ENCODE data around the gene TMEM141.
"Not testable (repeated sequence)": the region's sequence is repeated elsewhere in the genome, so short reads cannot be mapped to it uniquely, and the experiment has no call there.

Gene TMEM141

DNA sequence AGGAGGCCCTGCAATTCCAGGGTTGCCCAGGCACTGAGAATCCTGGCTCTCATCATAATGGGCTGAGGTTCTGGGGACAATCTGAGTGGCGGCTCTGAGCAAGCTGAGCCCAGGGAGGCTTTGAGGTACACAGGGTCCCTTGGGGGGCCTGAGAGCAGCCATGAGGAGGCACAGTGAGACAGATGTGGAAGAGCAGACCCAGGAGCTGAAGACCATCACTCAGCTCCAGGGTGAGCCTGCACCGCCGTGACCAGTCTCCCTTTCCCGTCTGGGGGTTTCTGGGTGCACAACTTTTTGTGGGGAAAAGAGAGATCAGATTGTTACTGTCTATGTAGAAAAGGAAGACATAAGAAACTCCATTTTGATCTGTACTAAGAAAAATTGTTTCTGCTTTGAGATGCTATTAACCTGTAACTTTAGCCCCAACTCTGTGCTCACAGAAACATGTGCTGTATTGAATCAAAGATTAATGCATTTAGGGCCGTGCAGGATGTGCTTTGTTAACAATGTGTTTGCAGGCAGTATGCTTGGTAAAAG, 5.2 kb downstream of the TMEM141 start, which contains the start of gene CCDC183:
TSS of gene CCDC183 (plus strand) at position 101 of the 537 bp plus-strand sequence. CDS start at position 161, 60 bp downstream.
- no peak for DNase-seq

DNA sequence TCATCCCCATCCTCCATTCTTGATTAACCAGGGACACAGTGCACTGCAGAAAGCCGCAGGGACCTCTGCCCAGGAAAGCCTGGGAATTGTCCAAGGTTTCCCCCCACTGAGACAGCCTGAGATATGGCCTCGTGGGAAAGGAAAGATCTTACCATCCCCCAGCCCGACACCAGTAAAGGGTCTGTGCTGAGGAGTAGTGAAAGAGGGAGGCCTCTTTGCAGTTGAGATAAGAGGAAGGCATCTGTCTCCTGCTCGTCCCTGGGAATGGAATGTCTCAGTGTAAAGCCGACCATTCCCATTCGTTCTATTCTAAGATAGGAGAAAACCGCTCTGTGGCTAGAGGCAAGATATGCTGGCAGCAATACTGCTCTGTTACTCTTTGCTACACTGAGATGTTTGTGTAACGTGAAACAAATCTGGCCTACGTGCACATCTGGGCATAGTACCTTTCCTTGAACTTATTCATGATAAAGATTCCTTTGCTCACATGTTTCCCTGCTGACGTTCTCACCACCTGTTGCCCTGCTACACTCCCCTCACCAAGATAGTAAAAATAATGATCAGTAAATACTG, 5.7 kb downstream of the TMEM141 start:
- DNase-seq, result peak; percentile 53

DNA sequence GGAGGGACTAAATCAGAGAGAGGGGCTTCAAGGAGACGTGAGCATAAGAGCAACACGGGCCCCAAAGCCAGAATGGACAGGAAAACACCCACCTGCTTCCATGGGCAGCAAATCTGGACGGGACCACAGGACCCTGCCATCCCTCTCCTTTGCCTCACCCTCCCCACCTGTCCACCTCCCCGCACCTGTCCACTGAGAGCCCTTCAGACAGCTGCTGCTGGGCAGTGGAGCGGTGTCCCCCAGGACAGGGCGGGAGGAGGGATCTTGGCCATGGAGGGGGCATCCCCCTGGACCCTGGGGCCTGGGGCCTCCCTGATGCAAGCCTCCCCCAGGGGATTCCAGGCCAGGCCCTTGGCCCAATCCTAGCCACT, 7.5 kb downstream of the TMEM141 start:
- no peak for DNase-seq

DNA sequence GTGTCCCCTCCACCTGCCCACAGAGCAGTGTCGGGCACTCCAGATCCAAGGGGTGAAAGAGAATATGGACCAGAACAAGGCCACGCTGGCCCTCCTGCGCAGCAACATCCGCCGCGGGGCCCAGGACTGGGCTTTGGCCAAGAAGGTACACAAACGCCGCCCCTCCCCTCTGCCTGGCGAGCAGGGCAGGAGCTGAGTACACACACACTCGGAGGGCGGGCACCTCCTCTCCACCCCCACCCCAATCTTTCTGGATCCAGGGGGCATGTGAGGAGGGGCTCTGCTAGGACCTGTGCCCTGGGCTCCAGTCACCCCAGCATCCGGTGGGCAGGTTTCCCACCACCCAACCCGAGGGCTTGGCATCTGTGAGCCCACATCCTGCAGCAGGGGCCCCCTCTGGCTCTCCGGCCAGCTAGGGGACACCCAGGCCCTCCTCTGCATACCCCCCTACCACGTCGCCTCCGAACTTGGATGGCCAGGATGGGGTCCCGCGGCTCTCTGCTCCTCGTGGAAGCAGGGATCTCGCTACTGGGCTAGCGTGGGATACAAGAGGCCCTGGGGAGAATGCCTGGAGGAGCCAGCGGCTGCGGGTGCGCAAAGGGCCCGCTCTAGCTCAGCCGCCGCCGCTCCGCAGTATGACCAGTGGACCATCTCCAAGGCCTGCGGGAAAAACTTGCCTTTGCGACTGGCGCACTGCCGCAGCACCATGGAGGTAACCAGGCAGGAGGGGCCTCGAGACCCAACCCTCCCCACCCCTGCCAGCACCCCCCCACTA, 8.1 kb downstream of the TMEM141 start:
- no peak for DNase-seq

DNA sequence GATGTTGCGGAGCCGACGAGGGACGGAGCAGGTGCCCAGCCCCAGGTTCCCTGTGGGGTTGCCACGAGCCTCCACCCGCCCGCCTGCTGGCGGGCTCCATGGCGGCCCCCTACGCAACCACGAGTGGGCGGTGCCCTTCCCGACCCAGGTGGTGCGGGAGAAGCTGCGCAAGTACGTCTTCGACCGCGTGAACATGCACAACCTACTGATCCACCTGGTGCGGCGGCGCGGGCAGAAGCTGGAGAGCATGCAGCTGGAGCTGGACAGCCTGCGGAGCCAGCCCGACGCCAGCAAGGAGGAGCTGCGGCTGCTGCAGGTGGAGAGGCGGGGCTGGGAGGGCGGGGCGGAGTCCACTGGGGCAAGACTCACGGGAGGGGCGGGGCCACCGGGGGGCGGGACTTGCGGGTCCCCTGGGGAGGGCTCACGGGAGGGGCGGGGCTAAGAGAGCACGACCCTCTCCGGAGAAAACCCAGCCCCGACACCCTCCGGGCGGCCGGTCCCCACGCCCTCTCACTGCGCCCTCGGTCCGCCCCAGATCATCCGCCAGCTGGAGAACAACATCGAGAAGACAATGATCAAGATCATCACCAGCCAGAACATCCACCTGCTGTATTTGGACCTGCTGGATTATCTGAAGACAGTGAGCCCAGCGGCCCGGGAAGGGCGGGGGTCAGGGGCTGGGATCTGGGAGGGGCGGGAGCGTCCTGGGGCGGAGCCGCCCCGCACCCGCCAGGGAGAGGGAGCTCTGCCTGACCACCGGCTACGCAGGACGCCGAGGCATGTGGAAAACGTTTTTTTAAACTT, 8.9 kb downstream of the TMEM141 start:
- peak; percentile 96 for DNase-seq

DNA sequence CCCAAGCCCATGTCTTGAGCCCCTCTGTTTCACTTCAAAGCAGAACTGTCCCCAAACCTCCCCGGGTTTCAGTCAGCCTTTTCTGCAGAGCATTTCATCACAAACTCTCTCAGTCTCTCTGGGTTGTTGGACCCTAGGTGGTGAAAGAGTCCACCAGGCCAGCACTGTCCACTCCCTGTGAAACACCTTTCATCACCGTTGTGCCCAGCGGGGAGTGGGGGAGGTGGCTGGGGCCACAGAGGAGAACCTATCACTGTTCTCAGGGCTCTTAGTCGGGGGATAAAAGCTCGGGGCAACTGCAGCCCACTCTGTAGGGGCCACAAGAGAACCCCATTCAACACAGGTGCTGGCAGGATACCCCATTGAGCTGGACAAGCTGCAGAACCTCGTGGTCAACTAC, 11.2 kb downstream of the TMEM141 start:
- no peak for DNase-seq

DNA sequence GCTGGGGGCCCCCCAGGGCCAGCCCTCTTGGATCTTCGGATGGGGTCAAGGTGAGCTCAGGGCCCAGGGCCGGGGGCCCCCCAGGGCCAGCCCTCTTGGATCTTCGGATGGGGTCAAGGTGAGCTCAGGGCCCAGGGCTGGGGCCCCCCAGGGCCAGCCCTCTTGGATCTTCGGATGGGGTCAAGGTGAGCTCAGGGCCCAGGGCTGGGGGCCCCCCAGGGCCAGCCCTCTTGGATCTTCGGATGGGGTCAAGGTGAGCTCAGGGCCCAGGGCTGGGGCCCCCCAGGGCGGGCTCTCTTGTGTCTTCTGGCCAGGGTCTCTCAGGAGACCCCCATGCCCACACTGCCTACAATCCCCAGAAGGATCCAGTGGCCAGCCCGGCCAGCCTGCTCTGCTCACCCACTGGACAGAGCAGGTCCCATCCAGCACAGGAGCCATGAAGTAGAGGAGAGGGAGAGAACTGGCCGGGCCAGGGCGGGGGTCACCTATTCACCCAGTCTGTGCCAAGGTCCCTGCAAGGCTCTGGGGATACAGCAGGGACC, 11.9 kb downstream of the TMEM141 start:
- DNase-seq, result not testable (repeated sequence)

DNA sequence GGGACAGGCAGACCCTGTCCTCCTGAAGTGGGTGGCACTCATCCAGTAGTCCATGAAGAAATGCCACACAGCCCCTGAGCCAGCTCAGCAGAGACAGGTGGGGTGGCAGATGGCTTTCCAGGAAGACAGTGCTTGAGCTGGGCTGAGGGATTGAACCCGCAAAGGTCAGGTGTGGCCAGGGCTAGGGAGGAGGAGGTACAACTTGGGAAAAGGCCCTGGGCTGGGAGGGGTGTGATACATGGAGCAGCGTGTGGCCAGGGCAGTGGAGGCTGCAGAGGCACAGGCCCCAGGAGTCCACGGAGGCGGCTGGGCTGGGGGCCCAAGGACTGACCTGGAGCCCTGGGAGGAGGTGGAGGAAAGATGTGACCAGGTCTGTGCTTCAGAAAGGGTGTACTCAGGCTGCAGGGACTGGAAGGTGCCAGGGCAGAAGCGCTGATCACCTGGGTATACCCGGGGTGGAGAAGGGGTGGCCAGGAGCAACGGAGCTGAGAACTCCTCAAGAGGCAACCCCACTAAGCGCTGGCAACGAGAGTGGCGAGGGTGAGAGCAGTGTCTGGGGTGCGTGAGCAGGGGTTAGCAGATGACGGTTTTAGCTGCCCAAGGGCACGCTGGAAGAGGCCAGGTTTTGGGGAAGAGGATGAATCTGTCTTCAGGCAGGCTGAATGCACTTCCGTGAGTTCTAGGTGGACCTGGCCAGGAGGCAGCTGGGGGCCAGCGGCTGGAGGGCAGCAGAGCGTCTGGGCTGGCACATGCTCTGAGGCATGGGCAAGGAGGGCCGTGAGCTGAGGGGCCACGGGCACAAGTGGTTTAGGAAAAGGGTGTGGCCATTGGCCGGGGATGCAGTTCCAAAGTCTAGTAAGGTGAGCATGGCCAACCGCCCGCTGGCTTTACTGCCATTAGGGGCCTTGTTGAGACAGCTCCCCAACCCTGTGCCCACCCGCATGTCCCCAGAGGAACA, 12.7 kb downstream of the TMEM141 start:
- DNase-seq, result peak; percentile 41

- no peak for DNase-seq
These were observed 13.5 kb downstream of the TMEM141 start for GRCh38 chr9:136804509-136805206.

- no peak for DNase-seq
These were observed 14.1 kb downstream of the TMEM141 start for GRCh38 chr9:136805207-136805740.

DNA sequence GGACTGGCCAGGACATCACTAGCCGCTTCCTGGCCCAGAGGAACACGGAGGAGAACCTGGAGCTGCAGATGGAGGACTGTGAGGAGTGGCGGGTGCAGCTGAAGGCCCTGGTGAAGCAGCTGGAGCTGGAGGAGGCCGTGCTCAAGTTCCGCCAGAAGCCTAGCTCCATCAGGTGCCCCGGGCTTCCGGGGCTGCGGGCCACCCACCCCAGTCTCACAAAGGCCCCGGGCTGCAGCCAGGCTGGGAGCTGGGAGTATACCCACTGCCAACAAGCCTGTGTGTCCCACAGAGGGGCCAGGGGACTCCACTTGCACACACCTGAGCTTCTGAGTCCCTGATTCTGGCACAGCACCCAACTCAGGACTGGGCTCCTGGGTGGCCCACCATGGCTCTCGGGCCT, 14.9 kb downstream of the TMEM141 start:
- no peak for DNase-seq

DNA sequence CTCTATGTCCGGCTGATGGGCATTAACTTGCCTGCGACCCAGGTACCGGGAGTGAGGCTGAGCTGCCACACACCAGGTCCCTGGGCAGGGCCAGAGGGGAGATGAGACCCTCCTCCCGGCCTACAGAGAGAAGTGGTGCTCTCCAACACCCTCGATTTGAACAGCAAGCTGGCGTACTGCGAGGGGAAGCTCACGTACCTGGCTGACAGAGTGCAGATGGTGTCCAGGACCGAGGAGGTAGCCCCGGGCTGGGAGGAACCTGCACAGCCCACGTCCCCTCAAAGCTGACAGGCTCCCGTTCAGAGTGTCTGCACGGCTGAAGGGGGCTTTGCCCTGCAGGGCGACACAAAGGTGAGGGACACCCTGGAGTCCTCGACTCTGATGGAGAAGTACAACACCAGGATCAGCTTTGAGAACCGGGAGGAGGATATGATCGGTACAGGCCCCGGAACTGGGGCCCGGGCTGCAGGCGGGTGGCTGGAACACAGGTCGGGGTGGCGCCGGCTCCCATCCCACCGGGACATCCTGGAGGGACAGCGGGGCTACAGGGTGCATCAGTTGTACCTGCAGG, 15.6 kb downstream of the TMEM141 start:
- DNase-seq, result no peak

GRCh38 chr9:136807281-136808074, 16.3 kb downstream of the TMEM141 start, which contains the start of gene RABL6:
Gene RABL6, plus strand, starts transcription at chr9:136807948. Its CDS starts 249 bp downstream, at chr9:136808197.
- DNase-seq, result peak; percentile 86

GRCh38 chr9:136808075-136808805, 17.1 kb downstream of the TMEM141 start:
- peak; percentile 41 for DNase-seq

GRCh38 chr9:136808806-136809158, 17.6 kb downstream of the TMEM141 start:
- peak; percentile 52 for DNase-seq

DNA sequence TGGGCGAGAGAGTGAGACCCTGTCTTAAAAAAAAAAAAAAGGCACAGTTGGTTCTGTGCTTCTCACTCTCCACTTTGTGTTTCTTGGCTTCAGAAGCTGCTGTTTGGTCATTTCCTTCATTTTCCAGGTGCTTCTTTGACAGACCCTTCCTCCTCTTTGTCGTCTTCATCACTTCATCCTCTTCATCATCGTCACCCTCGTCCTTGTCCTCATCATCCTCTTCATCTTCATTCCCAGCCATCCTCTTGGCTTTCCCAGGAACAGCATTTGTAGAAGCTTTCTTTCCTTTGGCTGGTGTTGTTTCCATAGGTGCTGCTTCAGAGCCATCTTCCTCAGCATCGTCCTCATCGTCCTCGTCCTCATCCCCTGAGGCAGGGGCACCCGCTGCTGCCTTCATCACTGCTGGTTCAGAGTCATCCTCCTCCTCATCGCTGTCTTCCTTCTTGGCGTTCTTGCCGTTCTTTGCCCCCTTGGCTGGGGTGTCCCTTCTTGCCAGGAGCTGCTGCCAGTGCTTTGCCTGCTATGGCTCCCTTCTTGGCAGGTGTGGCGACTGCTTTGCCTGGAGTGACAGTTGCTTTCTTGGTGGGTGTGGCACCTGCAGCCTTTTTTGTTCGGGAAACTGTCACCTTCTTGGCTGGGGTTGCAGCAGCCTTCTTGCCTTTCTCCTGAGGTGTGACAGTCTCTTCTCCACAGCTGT, 23.7 kb downstream of the TMEM141 start:
- no peak for DNase-seq

DNA sequence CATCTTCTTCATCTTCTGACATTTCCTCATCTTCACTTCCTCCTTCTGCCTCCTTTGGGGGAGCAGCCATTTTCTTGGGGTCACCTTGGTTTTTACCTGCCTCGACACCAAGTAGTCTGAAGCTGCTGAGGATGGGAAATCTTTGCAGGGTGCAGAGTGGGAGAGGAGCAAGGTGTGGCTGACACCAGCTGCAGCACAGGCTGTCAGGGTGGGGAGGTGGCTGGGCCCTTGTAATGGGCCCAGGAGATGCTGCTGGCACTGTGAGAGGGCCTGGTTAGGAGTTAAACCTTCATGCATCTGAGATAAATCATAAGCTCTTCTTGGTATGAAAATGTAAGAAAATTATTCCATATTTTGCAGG, 24.3 kb downstream of the TMEM141 start:
- DNase-seq, result no peak
